NOMO-1 treated with dmso at 0.1 percent for 144 hours (cell line): ENCODE data around the gene TNS1.
"Not testable (repeated sequence)": the region's sequence is repeated elsewhere in the genome, so short reads cannot be mapped to it uniquely, and the experiment has no call there.

Experiments used
- DNase-seq: peaks from one replicate; lab custom pipeline; 2025; ENCODE audit not compliant: unreplicated experiment; lab: John Stamatoyannopoulos, UW

The TNS1 gene

DNA sequence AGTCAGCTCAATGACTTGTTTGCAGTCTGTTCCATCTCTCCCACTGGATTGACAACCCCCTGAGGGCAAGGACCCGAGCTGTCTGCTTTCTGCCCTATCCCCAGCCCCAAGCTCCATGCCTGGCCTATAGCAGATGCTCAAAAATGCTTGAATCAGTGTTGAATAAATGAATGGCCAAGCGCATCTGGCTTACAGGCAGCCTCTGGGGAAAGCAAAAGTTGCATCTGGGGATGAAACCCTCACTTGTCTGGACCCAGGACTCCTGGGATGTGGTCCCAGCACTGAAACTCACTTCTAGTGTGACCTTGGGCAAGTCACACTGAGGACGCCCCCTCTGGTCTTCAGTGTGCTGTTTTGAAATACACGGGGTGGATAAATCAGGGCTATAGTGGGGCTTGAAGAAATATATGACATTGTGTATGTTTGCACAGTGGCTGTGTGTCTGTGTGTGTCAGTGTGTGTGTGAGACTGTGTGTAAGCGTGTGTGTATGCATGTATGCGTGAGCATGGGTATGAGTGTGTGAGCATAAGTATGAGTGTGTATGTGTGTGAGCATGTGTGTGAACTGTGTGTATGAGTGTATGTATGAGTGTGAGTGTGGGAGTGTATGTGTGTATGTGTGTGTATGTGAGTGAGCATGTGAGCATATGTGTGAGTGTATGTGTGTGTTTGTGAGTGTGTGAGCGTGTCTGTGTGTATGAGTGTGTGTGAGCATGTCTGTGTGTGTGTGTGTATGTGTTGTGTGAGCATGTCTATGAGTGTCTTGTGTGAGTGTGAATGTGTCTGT, 27.8 kb upstream of the TNS1 start:
- DNase-seq: no peak

DNA sequence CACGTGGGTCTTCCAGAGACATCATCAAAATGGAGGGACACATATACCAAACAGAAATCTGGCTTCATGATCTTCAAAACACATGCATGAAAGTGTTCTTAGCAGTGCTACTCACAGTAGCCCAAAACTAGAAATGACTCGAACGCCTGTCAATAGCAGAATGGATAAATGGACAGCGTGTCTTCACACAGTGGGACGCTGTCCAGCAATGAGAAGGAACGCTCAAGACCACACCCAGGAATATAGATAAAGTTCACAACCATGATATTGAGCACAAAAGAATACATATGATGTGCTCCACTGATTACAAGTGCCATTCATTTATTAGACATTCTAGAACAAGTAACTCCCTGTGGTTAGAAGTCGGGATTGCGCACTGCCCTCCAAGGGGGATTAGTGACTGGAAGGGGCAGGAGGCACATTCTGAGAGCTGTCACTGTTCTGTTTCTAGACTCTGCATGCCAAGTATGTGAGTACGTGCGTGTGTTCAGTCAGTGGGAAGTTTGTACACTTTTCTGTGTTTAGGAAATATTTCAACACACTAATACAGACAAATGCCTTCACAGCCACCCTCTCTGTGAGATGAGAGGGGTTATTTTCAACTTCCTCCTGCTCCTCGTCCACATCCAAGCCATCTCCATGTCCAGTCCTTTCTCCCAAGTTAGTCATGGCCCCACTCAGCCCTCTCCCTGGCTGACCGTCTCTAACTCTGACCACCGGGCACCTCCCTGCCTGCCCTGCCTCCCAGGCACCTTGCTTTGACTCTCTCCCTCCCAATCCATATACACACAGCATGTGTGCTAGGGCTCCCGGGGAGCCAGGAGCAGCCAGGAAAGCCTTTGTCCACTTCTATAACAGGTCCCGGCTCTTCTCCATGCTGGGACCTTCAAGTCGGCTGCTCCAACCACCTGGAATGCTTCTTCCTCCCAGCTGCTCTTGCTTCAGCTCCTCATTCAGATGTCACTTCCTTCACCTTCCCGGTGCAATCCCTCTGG, 26.9 kb upstream of the TNS1 start:
- DNase-seq: no peak

DNA sequence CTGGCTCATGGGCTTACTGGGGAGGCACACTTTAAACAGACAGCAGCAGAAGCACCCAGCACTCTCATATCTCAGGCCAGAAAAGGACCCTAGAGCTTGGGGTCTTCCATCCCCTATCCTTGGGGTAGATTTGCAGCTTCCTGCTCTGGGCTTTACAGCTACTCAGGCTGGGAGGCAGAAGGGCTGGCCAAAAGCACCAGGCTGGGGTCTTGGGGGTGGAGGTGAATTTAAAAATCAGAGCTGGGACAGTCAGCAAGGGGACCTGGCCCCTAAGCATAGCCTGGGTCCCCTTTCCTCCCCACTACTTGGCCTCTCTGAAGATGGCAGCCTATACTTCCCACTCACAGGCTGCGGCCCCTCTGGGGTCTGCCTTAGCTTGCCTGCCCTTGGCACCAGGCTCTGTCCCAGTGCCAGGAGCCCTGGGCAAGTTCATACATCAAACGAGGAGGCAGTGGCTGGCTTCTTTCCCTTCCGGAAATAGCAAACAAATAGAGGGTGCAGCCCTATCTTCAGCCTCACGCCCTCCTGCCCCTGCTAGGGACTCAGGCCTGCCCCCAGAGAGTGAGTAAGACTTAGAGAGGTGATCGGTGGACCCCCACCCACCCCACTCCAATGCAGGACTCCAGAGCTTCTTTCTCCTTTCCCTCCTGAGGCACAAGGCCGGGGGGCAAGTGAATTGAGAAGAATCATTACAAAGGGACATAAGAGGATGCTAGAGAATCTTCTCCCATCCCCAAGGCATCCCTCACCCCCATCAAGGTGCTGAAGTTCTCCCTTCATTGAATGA, 26.0 kb upstream of the TNS1 start:
- no peak for DNase-seq

DNA sequence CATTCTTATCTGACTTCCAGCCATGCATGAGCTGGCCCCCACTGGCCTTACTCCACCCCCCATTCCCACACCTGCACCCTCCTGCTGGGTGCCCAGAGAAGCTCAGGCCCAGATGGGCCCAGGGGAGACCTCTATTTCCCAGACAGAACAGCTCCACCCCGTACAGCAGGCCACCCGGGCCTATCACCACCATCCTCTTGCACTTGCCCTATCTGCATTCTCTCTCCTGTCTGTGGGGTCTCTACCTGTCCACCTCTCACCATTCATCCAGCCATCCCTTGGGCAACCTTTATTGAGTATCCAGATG, 25.3 kb upstream of the TNS1 start:
- no peak for DNase-seq

DNA sequence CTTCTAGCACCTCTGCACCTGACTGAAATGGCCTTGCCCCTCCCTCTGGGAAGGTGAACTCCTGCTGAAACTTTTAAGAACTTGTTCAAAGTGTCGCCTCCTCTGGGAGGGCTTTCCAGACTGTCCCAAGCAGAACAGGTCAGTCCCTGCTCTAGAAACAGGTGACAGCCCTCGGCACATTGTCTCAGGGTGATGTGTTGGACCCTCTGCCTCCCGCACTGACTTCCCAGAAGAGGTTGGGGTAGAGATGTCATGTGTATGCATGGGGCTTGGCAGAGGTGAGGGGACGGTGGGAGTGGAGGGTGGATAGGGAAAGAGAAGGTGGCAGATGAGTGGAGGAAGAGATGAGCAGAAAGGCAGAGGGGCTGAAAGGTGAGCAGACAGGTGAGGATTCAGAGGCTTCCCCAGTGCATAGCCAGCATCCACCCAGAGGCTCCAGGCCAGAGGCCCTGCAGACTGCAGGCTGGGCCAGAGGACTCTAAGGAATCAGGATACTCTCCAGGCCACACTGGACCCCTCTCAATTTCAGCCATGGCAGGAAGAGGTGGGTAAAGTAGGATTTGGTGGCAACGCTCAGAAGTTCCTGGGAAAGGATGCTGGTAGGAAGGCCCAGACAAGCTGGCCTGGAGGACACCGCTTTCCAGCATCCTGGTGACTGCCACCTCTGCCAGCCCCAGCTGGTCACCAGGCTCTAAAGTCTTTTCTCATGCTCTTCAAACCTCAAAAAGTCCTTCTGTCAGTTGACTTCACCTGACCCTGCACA, 24.8 kb upstream of the TNS1 start:
- DNase-seq: no peak

DNA sequence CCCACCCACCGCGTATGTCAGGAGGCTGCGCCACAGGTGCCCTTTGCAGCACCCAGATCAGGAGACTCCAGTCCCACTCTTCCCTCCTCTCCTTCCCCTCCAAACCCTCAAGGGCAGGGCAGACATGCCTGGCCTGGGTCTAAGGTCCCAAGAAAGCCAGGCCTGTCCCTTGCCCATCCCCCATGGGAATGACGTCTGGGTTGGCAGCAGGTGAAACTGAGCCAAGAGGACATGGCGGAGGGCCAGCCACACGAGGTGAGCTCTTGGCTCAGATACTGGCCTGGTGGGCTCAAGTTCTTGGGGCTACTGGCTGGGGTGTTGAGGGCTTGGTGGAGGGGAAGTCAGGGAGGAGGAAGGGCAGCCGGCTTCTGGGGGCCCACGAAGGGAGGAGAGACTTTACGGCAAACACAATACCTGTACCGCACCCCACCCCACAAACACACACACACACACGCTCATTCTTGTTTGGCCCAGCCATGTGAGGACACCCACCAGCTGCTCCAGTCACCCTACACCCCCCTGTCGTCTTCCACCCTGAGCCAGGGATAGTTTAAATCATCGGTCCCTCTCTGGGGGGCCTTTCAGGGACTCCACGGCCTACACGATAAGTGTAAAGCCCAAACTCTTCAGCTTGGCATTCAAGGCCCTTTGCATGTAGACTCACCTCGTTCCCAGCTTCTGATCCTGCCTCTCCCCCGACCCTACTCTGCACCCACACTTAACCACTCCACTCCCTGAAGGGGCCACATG, 24.1 kb upstream of the TNS1 start:
- DNase-seq: no peak

DNA sequence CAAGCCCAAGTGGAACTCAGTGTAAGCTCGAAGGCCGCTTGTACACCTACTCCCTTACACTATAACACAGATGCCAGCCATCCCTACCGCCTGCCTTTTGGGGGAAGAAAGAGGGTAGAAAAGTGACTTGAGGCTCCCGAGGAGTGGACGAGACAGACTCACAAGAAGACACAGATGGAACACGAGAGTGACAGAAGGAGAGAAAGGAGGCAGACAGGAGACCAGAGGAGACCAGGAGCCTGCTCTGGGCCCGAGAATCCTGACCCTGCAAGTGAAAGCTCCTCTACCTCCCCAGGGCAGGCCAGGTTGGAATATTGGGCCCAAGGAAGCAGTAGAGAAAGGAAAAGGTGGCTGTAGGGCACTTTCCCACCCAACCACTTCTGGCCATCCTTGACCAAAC, 23.4 kb upstream of the TNS1 start:
- no peak for DNase-seq

DNA sequence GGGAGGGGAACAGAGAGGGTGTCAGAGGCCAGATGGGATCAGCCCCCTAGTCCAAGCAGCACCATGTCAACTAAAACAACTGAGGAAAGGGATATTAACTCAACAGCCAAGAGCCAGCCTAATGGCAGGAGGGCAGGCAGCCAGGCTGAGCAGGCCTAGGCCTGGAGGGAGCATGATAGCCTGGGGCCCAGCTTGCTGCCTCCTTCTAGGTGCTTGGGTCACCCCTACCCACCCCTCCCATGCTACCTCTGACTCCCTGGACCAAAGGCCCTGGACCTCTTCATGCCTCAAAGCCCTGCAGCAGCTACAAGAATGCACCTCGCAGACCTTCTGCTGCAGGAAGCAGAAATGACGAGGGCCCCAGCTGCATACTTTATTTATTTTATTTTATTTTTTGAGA, 22.1 kb upstream of the TNS1 start:
- no peak for DNase-seq

DNA sequence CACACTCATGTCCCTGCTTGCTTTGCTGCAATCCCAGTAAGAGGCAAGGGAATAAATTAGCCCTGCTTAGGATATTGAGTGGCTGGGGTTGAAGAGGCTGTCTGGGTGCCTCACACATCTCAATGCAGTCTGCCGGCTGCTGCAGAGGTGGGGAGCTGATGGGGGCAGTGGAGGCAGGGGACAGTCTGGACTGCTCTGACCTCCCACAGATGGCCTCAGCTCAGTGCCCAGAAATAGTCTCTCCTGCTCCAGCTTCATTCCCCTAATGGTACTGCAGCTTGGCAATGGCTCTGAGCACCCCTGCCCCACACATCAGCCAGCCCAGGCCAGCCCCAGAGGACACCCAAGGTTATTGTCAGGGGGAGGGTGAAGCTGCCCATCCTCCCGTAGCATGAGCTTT, 21.5 kb upstream of the TNS1 start:
- DNase-seq: no peak

DNA sequence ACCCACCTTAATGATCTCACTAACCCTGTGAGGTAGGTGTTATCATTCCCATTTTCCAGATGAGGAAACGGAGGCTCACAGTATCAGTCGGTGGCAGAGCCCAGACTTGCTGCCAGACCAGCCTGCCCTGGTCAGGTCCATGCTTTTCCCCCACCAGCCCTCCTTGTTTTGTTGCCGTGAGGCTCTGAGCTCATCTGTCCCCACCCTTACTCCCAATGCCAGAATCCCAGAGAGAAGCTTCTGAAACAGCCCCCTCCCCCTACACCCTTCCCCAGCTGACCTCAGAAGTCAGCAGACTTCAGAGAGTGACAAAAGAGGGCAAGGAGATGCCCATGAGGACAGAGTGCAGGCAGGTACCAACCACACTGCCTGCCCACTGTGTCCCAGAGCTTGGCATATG, 20.8 kb upstream of the TNS1 start:
- DNase-seq: no peak

DNA sequence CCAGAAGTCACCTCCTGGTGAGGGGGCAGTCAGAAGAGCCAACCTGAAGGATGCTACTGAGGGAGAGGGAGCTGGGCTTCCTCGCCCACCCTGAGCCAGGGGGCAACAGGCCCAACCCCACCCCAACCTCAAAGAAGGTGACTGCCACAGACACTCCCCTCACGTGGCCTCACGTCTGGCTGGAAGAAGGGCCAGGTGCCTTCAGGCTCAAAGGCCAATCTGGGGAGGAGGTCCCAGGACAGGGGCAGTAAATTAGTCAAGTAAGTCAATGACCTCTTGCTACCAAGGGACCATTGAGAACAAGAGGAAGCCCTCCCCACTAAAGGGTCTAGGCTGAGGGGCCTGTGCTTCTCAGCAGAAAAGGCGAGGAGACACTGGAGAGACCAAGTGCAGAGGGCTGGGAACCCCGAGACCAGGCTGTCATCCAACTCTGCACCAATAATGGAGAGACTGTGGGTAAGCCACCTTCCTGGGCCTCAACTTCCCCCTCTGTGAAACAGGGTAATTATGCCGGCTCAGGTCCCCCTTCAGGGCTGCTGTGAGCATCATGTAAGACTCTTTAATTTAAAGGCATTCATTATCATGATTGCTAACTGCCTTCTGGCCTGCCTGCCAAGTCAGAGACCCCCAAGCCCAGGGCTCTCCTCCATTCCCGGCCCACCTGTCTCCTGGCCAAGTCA, 20.2 kb upstream of the TNS1 start:
- DNase-seq: no peak

DNA sequence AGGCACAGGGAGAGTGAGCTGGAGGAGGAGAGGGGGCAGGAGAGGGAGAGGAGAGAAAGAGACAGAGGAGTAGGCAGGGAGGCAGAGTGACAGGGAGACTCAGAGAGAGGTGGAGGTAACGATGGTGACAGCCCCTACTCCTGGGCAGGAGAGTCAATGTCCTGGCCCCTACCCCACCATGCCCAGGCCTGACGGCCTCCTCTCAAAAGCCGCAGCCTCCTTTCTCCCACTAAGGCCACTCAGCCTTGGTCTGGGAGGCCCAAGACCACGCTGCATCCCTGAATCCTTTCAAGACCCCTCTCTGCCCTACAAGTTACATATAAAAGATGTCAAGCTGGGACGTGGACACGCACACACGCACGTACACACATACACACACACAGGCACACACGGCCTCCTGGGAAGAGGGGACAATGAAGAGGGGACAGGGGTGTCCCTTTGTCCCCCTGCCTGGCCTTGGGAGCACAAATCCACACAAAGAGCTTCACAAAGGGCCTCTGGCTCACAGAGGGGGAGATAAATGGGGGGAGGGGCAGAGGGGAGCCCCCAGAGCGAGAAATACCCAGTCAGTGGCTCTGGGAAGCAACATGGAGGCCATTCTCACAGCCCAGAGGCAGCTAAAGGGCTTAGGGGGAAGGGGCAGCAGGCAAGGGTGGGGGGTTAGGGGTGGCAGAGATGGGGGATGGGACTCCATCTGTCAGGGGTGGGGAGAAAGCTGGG, 19.5 kb upstream of the TNS1 start:
- DNase-seq: no peak

DNA sequence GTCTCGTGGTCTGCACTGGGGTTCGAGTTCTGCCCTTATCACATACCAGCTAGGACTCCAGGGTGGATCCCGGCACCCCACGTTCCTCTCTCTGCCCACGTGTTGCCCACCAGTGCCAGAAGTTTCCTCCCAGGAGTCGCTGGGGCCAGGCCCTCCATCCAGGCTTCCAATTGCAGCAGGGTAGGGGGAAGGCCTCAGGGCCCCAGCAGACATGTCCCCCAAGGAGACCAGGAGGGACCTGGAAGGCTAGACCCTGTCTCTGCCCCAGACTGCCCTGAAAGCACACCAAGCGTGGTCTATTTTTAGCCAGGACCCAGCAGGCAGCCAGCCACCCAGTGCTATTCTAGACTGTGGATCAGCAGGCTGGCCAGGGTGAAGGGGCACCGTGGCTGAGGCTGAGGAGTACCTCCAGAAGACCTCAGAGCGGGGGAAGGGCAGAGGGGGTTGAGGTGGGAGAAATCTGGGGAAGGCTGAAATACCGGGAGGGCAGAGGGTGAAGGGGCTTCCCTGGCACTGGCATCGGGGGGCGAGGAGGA, 18.8 kb upstream of the TNS1 start:
- DNase-seq: no peak

DNA sequence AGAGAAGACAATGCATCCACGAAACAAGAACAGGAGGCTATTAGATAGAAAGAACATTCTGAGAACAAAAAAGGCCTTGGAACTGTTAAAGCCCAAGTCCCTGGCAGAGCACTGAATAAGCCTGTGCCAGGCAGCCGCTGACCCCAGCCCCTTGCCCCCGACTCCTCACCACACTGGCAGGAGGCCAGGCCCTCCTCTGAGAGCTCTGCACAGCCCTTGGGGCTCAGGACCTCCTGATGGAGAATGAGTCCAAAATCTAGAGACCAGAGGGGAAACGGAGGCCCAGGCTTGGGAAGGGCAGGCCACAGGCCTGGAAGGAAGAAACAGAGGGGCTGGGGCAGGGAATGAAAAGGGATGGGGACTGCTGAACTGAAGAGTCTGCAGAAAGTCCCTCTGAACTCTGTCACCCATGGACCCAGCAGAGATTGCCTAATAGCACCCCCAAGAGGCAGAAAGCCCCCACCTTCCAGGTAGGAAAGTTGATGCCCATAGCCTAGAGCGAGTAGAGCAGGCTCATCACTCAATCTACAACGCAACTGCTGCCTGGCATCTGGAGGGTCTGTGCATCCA, 18.3 kb upstream of the TNS1 start:
- no peak for DNase-seq

DNA sequence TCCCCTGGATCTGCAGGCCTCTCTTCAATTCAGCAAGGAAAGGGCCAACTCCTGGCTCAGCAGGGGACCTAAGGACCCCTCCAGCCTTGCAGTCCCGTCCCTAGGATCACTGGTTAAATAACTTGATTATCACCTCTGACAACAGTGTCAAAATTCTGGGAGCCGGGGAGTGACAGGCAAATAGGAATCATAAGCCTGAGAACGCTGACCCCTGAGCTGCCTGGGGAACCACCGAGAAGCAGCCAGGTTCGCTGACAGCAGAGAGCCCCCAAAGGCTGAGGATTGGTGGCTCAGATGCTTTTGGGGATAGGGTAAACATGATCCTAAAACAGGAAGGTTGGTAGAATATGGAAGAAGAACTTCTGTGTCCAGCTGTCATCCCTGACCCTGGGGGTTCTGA, 17.5 kb upstream of the TNS1 start:
- DNase-seq: no peak

DNA sequence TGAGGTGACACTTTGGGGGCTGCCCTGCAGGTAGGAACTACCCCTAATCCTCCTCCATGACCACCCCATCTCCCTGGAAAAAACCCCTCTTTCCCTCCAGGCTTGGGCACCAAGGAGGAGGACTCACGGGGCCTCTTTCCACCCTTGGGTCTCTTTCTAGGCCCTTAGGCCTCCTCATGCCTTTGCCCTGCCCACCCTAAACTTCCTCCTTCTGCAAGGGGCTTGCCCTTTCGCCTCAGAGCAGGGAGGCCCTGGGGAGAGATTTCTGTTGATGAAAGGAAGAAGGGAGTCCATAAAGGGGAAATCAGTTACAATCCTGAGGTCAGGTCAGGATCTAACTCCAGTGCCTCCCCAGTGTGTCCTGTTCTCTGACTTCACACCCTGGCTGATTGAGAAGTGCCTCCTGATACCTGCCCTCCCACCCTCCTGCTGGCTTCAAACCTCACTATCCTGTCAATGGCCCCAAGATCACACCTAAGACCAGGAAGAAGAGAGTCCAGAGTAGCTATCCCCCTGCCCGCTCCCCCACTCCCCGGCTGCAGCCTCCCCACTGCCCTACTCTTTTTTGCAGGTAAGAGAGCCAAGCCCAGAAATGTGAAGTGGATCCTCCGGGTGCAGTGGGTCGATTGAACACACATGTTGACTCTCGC, 16.7 kb upstream of the TNS1 start:
- DNase-seq: peak; percentile 87

DNA sequence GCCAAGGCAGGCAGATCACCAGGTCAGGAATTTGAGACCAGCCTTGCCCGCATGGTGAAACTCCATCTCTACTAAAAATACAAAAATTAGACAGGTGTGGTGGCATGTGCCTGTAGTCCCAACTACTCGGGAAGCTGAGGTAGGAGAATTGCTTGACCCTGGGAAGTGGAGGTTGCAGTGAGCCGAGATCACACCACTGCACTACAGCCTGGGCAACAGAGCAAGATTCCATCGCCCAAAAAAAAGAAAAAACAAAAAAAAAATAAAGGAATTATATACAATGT, 16.0 kb upstream of the TNS1 start:
- not testable (repeated sequence) for DNase-seq
